NB4 (cell line): ENCODE measurements around the gene TARBP1.

Experiments
- CTCF ChIP-seq: IDR thresholded peaks from one replicate; pipeline ENCODE4 v1.5.1; 2012; ENCODE audit warnings: low read depth, low read length
- MYC ChIP-seq: IDR thresholded peaks from 2 replicates; pipeline ENCODE4 v1.6.1; 2011; ENCODE audit warnings: low read depth, low read length
- POLR2A ChIP-seq: IDR thresholded peaks from 2 replicates; pipeline ENCODE4 v1.6.1; 2011; ENCODE audit warnings: mild to moderate bottlenecking; ENCODE audit not compliant: insufficient read length; ENCODE audit errors: extremely low read depth
- TF ChIP-seq, protein P1 (sequence below): IDR thresholded peaks from 2 replicates; pipeline ENCODE4 v1.6.1; 2011; ENCODE audit warnings: low read depth, low read length

DNA sequence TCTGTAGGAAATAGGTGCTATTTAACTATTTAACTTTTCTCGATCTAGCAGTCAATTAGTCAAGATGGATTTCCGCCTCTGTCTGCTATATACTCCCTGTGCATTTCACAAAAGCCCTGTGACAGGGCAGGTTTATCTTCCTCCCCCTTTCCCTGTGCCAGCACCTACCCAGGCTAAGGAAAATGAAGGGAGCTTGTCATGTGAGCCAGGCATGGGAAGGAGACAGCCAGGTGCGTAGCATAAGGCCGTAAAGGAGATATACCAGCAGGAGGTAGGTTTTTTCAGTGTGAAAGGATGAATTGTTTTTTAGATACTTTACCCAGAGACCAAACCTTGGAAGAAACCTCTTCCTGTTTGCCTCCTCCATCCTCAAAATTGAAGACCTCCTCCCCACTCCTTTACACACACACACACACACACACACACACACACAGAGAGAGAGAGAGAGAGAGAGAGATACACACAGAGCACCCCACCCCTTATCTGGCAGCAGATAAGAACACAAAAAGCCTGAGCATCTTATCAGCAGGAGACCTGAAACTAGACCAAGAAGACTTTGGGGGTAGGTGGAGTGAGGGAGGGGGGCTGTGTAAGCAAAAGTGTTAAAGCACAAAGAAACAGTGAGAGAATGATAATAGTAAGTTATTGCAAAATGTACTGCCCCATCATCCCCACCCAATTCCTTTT lies 12.0 kb upstream of the TARBP1 start:
- no peak for TF ChIP-seq CTCF
- no peak for TF ChIP-seq POLR2A
- TF ChIP-seq, protein P1, sequence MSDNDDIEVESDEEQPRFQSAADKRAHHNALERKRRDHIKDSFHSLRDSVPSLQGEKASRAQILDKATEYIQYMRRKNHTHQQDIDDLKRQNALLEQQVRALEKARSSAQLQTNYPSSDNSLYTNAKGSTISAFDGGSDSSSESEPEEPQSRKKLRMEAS, result no peak
- no peak for TF ChIP-seq MYC
